IMR-90 (cell line): ENCODE results near the gene PPDPF. TPM values are rescaled to one million over a fixed set of nuclear protein-coding genes. Genes with fewer than 3 reads are reported as not detected.

Experiments
- ATAC-seq: fragments of 200-7000 bp; cut with Tn5 transposase; 2 replicates; pipeline ENCODE4 v1.9.1; 2020; ENCODE audit warnings: low read depth, mild to moderate bottlenecking, moderate library complexity
- Bru-seq: library from RNA; stranded (reverse); fragments of 400-500 nt; gene quantifications from one replicate; lab custom pipeline; 2021; lab: Mats Ljungman, UMichigan
- BruChase-seq, 2 experiments: library from RNA; stranded (reverse); fragments of 400-500 nt; gene quantifications; one replicate each; lab custom pipeline; 2021; lab: Mats Ljungman, UMichigan
- BruUV-seq: library from RNA; stranded (reverse); fragments of 400-500 nt; replicated peaks from 2 replicates; lab custom pipeline; 2021; lab: Mats Ljungman, UMichigan
- CTCF ChIA-PET: fragments of 300-600 bp; formaldehyde crosslinking; extraction: SDS; loops from one replicate; lab custom pipeline; 2021; ENCODE audit warnings: antibody characterized with exemption; lab: Yijun Ruan, JAX
- POLR2A ChIA-PET: fragments of 300-600 bp; sonication (Branson Sonifier 250); formaldehyde crosslinking; loops from one replicate; lab custom pipeline; 2022; ENCODE audit warnings: antibody characterized with exemption; ENCODE audit not compliant: unreplicated experiment; lab: Charles Lee
- DNase-seq: peaks from one replicate; pipeline ENCODE4 v3.0.0; 2013
- H2AFZ ChIP-seq: replicated peaks from 2 replicates; pipeline ENCODE3; 2013; ENCODE audit warnings: low read length, mild to moderate bottlenecking; ENCODE audit not compliant: poor library complexity
- H2AK5ac ChIP-seq: 2 replicates; pipeline ENCODE4 v1.6.1; 2013; ENCODE audit warnings: low read depth, low read length, inconsistent platforms
- H2AK9ac ChIP-seq: replicated peaks from 2 replicates; pipeline ENCODE3; 2013; ENCODE audit warnings: mild to moderate bottlenecking, low read depth, low read length, moderate library complexity; ENCODE audit not compliant: poor library complexity
- H2BK120ac ChIP-seq: 2 replicates; pipeline ENCODE4 v1.6.1; 2013; ENCODE audit warnings: low read depth, low read length, inconsistent platforms
- H2BK15ac ChIP-seq: 3 replicates; pipeline ENCODE4 v1.6.1; 2013; ENCODE audit warnings: low read depth, low read length, inconsistent platforms
- H2BK20ac ChIP-seq: 2 replicates; pipeline ENCODE4 v1.6.1; 2013; ENCODE audit warnings: low read depth, mild to moderate bottlenecking, inconsistent platforms, low read length, moderate library complexity
- H2BK5ac ChIP-seq: 2 replicates; pipeline ENCODE4 v1.6.1; 2013; ENCODE audit warnings: mild to moderate bottlenecking, low read depth, low read length, inconsistent platforms; ENCODE audit not compliant: poor library complexity, severe bottlenecking
- H3K14ac ChIP-seq: replicated peaks from 2 replicates; pipeline ENCODE4 v1.6.1; 2013; ENCODE audit warnings: low read depth, low read length, inconsistent platforms
- H3K18ac ChIP-seq: 2 replicates; pipeline ENCODE4 v1.6.1; 2013; ENCODE audit warnings: low read depth, low read length, control low read depth
- H3K23ac ChIP-seq: 2 replicates; pipeline ENCODE4 v1.6.1; 2013; ENCODE audit warnings: low read depth, low read length, inconsistent platforms
- H3K27ac ChIP-seq: 2 replicates; pipeline ENCODE4 v1.5.1; 2013; ENCODE audit warnings: mild to moderate bottlenecking, control low read depth, low read length; ENCODE audit not compliant: insufficient read depth
- H3K27me3 ChIP-seq: 2 replicates; pipeline ENCODE4 v1.6.1; 2013; ENCODE audit warnings: low read length; ENCODE audit not compliant: control insufficient read depth, insufficient read depth
- H3K36me3 ChIP-seq: 2 replicates; pipeline ENCODE4 v1.6.1; 2013; ENCODE audit warnings: low read length, mixed read lengths; ENCODE audit not compliant: control insufficient read depth, insufficient read depth
- H3K4ac ChIP-seq: 2 replicates; pipeline ENCODE4 v1.6.1; 2013; ENCODE audit warnings: low read depth, low read length, inconsistent platforms
- H3K4me1 ChIP-seq: 2 replicates; pipeline ENCODE4 v1.6.1; 2013; ENCODE audit warnings: low read length, mixed read lengths; ENCODE audit not compliant: control insufficient read depth, insufficient read depth
- H3K4me2 ChIP-seq: 2 replicates; pipeline ENCODE4 v1.6.1; 2013; ENCODE audit warnings: low read depth, mild to moderate bottlenecking, control low read depth, low read length, moderate library complexity
- H3K4me3 ChIP-seq: 2 replicates; pipeline ENCODE4 v1.5.1; 2013; ENCODE audit warnings: low read depth, mild to moderate bottlenecking, control low read depth, low read length, moderate library complexity; ENCODE audit not compliant: insufficient read depth
- H3K56ac ChIP-seq: 2 replicates; pipeline ENCODE4 v1.6.1; 2013; ENCODE audit warnings: low read length, inconsistent platforms; ENCODE audit not compliant: insufficient read depth; ENCODE audit errors: extremely low read depth
- H3K79me1 ChIP-seq, 2 experiments: 2 replicates each; pipeline ENCODE4 v1.6.1; 2013; ENCODE audit warnings: low read length in 2 of 2, inconsistent platforms in 1 of 2, low read depth in 1 of 2
- H3K9ac ChIP-seq: 2 replicates; pipeline ENCODE4 v1.6.1; 2013; ENCODE audit warnings: low read depth, low read length, control low read depth
- H3K9me1 ChIP-seq: 2 replicates; pipeline ENCODE4 v1.6.1; 2013; ENCODE audit warnings: low read length, inconsistent platforms; ENCODE audit not compliant: insufficient read depth
- H3K9me3 ChIP-seq: 2 replicates; pipeline ENCODE4 v1.6.1; 2013; ENCODE audit warnings: low read length; ENCODE audit not compliant: control insufficient read depth, insufficient read depth
- H4K20me1 ChIP-seq: 2 replicates; pipeline ENCODE4 v1.6.1; 2013; ENCODE audit warnings: low read length, inconsistent platforms; ENCODE audit not compliant: insufficient read depth
- H4K5ac ChIP-seq: 2 replicates; pipeline ENCODE4 v1.6.1; 2013; ENCODE audit warnings: mild to moderate bottlenecking, low read depth, low read length, control low read depth
- H4K8ac ChIP-seq, 2 experiments: 2 replicates each; pipeline ENCODE4 v1.6.1; 2013; ENCODE audit warnings: low read depth in 2 of 2, low read length in 2 of 2, control low read depth in 1 of 2, inconsistent platforms in 1 of 2
- H4K91ac ChIP-seq: 2 replicates; pipeline ENCODE4 v1.6.1; 2013; ENCODE audit warnings: low read depth, low read length, inconsistent platforms; ENCODE audit not compliant: insufficient read depth
- CEBPB ChIP-seq: IDR thresholded peaks from 2 replicates; pipeline ENCODE4 v1.6.1; 2012; ENCODE audit warnings: low read depth, low read length, improper control_type of control experiment
- CHD1 ChIP-seq: IDR thresholded peaks from 2 replicates; pipeline ENCODE4 v1.6.1; 2012; ENCODE audit warnings: low read depth, low read length, improper control_type of control experiment
- ELK1 ChIP-seq: fragments of 150-350 bp; IDR thresholded peaks from 2 replicates; pipeline ENCODE4 v1.6.1; 2016; ENCODE audit warnings: low read depth, mild to moderate bottlenecking, low read length, moderate library complexity, borderline replicate concordance
- FOS ChIP-seq: fragments of 150-350 bp; IDR thresholded peaks from 2 replicates; pipeline ENCODE4 v1.6.1; 2016; ENCODE audit warnings: low read depth, low read length
- MAFK ChIP-seq: IDR thresholded peaks from 2 replicates; pipeline ENCODE4 v1.6.1; 2012; ENCODE audit warnings: low read depth, low read length, improper control_type of control experiment
- MAZ ChIP-seq: IDR thresholded peaks from 2 replicates; pipeline ENCODE4 v1.6.1; 2012; ENCODE audit warnings: low read depth, mild to moderate bottlenecking, low read length, improper control_type of control experiment, moderate library complexity, borderline replicate concordance
- MXI1 ChIP-seq: IDR thresholded peaks from 2 replicates; pipeline ENCODE4 v1.6.1; 2012; ENCODE audit warnings: low read depth, mild to moderate bottlenecking, low read length, moderate library complexity, borderline replicate concordance
- NFE2L2 ChIP-seq: fragments of 150-350 bp; IDR thresholded peaks from 2 replicates; pipeline ENCODE4 v1.6.1; 2016; ENCODE audit warnings: low read depth, mild to moderate bottlenecking, low read length
- POLR2A ChIP-seq: IDR thresholded peaks from 2 replicates; pipeline ENCODE4 v1.6.1; 2012; ENCODE audit warnings: mild to moderate bottlenecking, low read depth, low read length
- RFX5 ChIP-seq: IDR thresholded peaks from 2 replicates; pipeline ENCODE4 v1.8.0; 2012; ENCODE audit warnings: low read depth, mild to moderate bottlenecking, low read length, moderate library complexity
- SMC3 ChIP-seq: fragments of 150-350 bp; IDR thresholded peaks from 2 replicates; pipeline ENCODE4 v1.6.1; 2016; ENCODE audit warnings: low read depth, mild to moderate bottlenecking, antibody characterized with exemption, low read length, moderate library complexity
- WGBS, 2 experiments: methylation state at CpG; one replicate each; pipeline versions ENCODE4 v1.1.5 to v1.1.7; 2013; ENCODE audit warnings: missing lambda C conversion rate in 2 of 2; ENCODE audit not compliant: insufficient read length in 1 of 2; ENCODE audit errors: extremely low coverage in 2 of 2; 5-methylcytosine and 5-hydroxymethylcytosine counted together
- dilution Hi-C: fragments of 300-500 bp; cut with HindIII; formaldehyde crosslinking; loops from one replicate; pipeline ENCODE4 v1.14.3; 2018; ENCODE audit warnings: low sequenced_read_pairs; ENCODE audit not compliant: unreplicated experiment
- in situ Hi-C: fragments of 300-500 bp; cut with MboI; formaldehyde crosslinking; loops from 3 replicates; pipeline ENCODE4 v1.14.3; 2019; ENCODE audit warnings: low sequenced_read_pairs, inconsistent platforms, mixed read lengths
- intact Hi-C: fragments of 100-400 bp; cut with micrococcal nuclease; formaldehyde crosslinking; loops from 2 replicates; pipeline ENCODE4 v1.10.0; 2022
- long read RNA-seq: library from polyadenylated mRNA; unstranded; transcript quantifications from one replicate; pipeline ENCODE4 v2.0.0, GENCODE V29; 2021; ENCODE audit not compliant: unreplicated experiment
- polyA plus RNA-seq, 3 experiments: library from polyadenylated mRNA; depleted of rRNA; stranded (reverse); fragments of >200 nt; gene quantifications; 2 replicates each; pipeline ENCODE4 v1.2.3, GENCODE V29; 2012; ENCODE audit warnings: low replicate concordance in 1 of 3
- total RNA-seq: library from RNA; depleted of rRNA; stranded (reverse); fragments of >200 nt; gene quantifications from 2 replicates; pipeline ENCODE4 v1.2.3, GENCODE V29; 2012; rRNA removed

The PPDPF gene
- total RNA-seq = 12.9 and 17.2 TPM in 2 replicates
- polyA plus RNA-seq (2012; rRNA removed) = 171 and 200 TPM in 2 replicates
- polyA plus RNA-seq (2012; cell fraction: cytosol; rRNA removed) = 100 and 301 TPM in 2 replicates
- polyA plus RNA-seq (2012; cell fraction: nucleus; rRNA removed; ENCODE audit: low replicate concordance) = 38.4 and 113 TPM in 2 replicates
- percentile 84 among the genes with signal in this experiment for Bru-seq, nascent RNA
- BruChase-seq, experiment 1, labeled RNA remaining after a 6-hour chase = percentile 90 among the genes with signal in this experiment
- BruChase-seq, experiment 2, labeled RNA remaining after a 2-hour chase = percentile 82 among the genes with signal in this experiment
- long read RNA-seq, transcript PPDPF-202 (4 exons, 868 nt) = major isoform, 22 of 45 reads
- long read RNA-seq, partial matches to known transcripts = 1 of 45 reads
- long read RNA-seq, other reads (novel, unspliced or antisense) = 22 of 45 reads

- H2AK9ac ChIP-seq = peak within 1 kb of the TSS; percentile 96
- peaks cover 19 to 38% of the 10 kb centered on the region in 2 experiments for H3K79me1 ChIP-seq
- dilution Hi-C loops = no loop called here
- no TSS peak for BruUV-seq
- ChIA-PET POLR2A (interaction anchor here (0.6 to 1.1 kb wide), 6 partner anchors 23 to 233 kb away, joined by 3 to 7 read pairs (median 4); no protein-coding TSS in a partner anchor), CTCF (interaction anchor here (1.6 kb wide), 1 partner anchor 25 kb away, joined by 4 read pairs; no protein-coding TSS in a partner anchor)
- H4K8ac ChIP-seq = peak within 1 kb of the TSS; percentile 46 to 78; a peak in 3 of 4 replicates
- H3K36me3 ChIP-seq = peaks cover 23% of the 10 kb centered on the region
- peak within 1 kb of the TSS; percentile 23 for H3K56ac ChIP-seq
- no peak for TF ChIP-seq FOS
- TF ChIP-seq MAZ = peak; percentile 84; the same call in 1 of the 2 replicates
- no peak for TF ChIP-seq RFX5
- TF ChIP-seq CEBPB = no peak
- TF ChIP-seq ELK1 = no peak
- peak; percentile 95 for TF ChIP-seq POLR2A
- TF ChIP-seq SMC3 = no peak
- TF ChIP-seq MXI1 = no peak
- TF ChIP-seq NFE2L2 = no peak
- TF ChIP-seq MAFK = no peak
- TF ChIP-seq CHD1 = no peak
- no peaks in the 10 kb centered on the region for H3K27me3 ChIP-seq
- H4K5ac ChIP-seq = peak within 1 kb of the TSS; percentile 32
- in situ Hi-C loops = no loop called here
- H4K91ac ChIP-seq = peak within 1 kb of the TSS; percentile 51
- H3K4me3 ChIP-seq = peak within 1 kb of the TSS; percentile 97
- ATAC-seq (peak; percentile 85), DNase-seq (peak; percentile 72)
- H3K9me1 ChIP-seq = peaks cover 11% of the 10 kb centered on the region; the same call in 1 of the 2 replicates
- H2AK5ac ChIP-seq = peak within 1 kb of the TSS; percentile 86
- H2BK15ac ChIP-seq = no peak within 1 kb of the TSS
- intact Hi-C loops = no loop called here
- H3K9me3 ChIP-seq = no peaks in the 10 kb centered on the region
- peak within 1 kb of the TSS; percentile 78 for H3K23ac ChIP-seq
- H3K4ac ChIP-seq = peak within 1 kb of the TSS; percentile 75
- WGBS, 2 experiments = 1% methylated on average over 54 of the region's 64 CpGs; no CpG with 5 or more reads in 1 of the 2 experiments
- H3K27ac ChIP-seq = peak within 1 kb of the TSS; percentile 90
- H2AFZ ChIP-seq = peak within 1 kb of the TSS; percentile 89
- H3K9ac ChIP-seq = peak within 1 kb of the TSS; percentile 89
- peak within 1 kb of the TSS; percentile 63 for H2BK120ac ChIP-seq
- peak within 1 kb of the TSS; percentile 78 for H3K14ac ChIP-seq
- peaks cover 29% of the 10 kb centered on the region for H4K20me1 ChIP-seq
- peak within 1 kb of the TSS; percentile 88 for H2BK5ac ChIP-seq
- no peak within 1 kb of the TSS for H2BK20ac ChIP-seq
- H3K4me2 ChIP-seq = peak within 1 kb of the TSS; percentile 86
- H3K4me1 ChIP-seq = peaks cover 13% of the 10 kb centered on the region
- H3K18ac ChIP-seq = peak within 1 kb of the TSS; percentile 30; the same call in 1 of the 2 replicates
Measured at GRCh38 chr20:63520504-63520933, at the start of gene PPDPF. PPDPF (plus strand) TSS chr20:63520765; CDS start chr20:63521309, 544 bp downstream.
